HepG2 (cell line): ENCODE data around the gene EIF6. TPM values are rescaled to one million over a fixed set of nuclear protein-coding genes. Genes with fewer than 3 reads are reported as not detected.

Source experiments
- GTF2F1 ChIP-seq: fragments of 150-350 bp; IDR thresholded peaks from 2 replicates; pipeline ENCODE4 v1.6.1; 2014; ENCODE audit warnings: low read length
- GZF1 ChIP-seq: sonication (generic); formaldehyde crosslinking; IDR thresholded peaks from 2 replicates; pipeline ENCODE4 v1.5.1; 2020; ENCODE audit warnings: mild to moderate bottlenecking, missing genetic modification reagents
- HDAC1 ChIP-seq: sonication (generic); formaldehyde crosslinking; IDR thresholded peaks from 2 replicates; pipeline ENCODE4 v1.5.1; 2020; ENCODE audit warnings: mild to moderate bottlenecking, missing genetic modification reagents
- MEF2D ChIP-seq: sonication (generic); formaldehyde crosslinking; IDR thresholded peaks from 2 replicates; pipeline ENCODE4 v1.5.1; 2020; ENCODE audit warnings: mild to moderate bottlenecking, missing genetic modification reagents
- MTA1 ChIP-seq: sonication (generic); formaldehyde crosslinking; IDR thresholded peaks from 2 replicates; pipeline ENCODE4 v1.4.0; 2020; ENCODE audit warnings: missing genetic modification reagents, mild to moderate bottlenecking, borderline replicate concordance
- NCOR1 ChIP-seq: fragments of 200-600 bp; sonication (generic); IDR thresholded peaks from 2 replicates; pipeline ENCODE4 v1.7.0; 2017; ENCODE audit warnings: antibody characterized with exemption, low read length, borderline replicate concordance
- PLRG1 ChIP-seq: fragments of 450-650 bp; conservative IDR thresholded peaks from 2 replicates; pipeline ENCODE4 v1.6.1; 2016
- SOX5 ChIP-seq: IDR thresholded peaks from 2 replicates; pipeline ENCODE4 v1.6.1; 2016; ENCODE audit warnings: borderline replicate concordance
- SP140L ChIP-seq: sonication (generic); formaldehyde crosslinking; IDR thresholded peaks from 2 replicates; pipeline ENCODE4 v1.4.0; 2020; ENCODE audit warnings: missing genetic modification reagents, borderline replicate concordance
- ZMYM2 ChIP-seq: sonication (generic); formaldehyde crosslinking; IDR thresholded peaks from 2 replicates; pipeline ENCODE4 v1.8.0; 2022; ENCODE audit warnings: mild to moderate bottlenecking, missing genetic modification reagents
- ZNF382 ChIP-seq: sonication (generic); formaldehyde crosslinking; IDR thresholded peaks from 2 replicates; pipeline ENCODE4 v1.5.0; 2020; ENCODE audit warnings: missing genetic modification reagents, mild to moderate bottlenecking, borderline replicate concordance
- ZNF639 ChIP-seq: conservative IDR thresholded peaks from 2 replicates; pipeline ENCODE4 v1.6.1; 2018; ENCODE audit warnings: missing genetic modification reagents
- ZNF703 ChIP-seq: sonication (generic); formaldehyde crosslinking; IDR thresholded peaks from 2 replicates; pipeline ENCODE4 v1.5.1; 2020; ENCODE audit warnings: missing genetic modification reagents, mild to moderate bottlenecking, moderate library complexity, borderline replicate concordance
- ZNF724P ChIP-seq: sonication (generic); formaldehyde crosslinking; IDR thresholded peaks from 2 replicates; pipeline ENCODE4 v1.8.0; 2022; ENCODE audit warnings: missing genetic modification reagents, borderline replicate concordance
- ZNF792 ChIP-seq: IDR thresholded peaks from 2 replicates; pipeline ENCODE4 v1.6.1; 2016
- polyA plus RNA-seq, 8 experiments: library from polyadenylated mRNA; depleted of rRNA in 3 of 8; stranded (reverse) in 7 of 8; unstranded in 1 of 8; fragments of >200 nt; fragmentation: Illumina TruSeq in 4 of 8; extraction: Trizol in 4 of 8; gene quantifications; 2 replicates each; pipeline versions ENCODE4 v1.2.1 to v1.2.3, GENCODE V29; 2011 to 2016; ENCODE audit warnings: low read depth in 4 of 8, missing spikeins in 1 of 8, mixed read lengths in 1 of 8; ENCODE audit not compliant: insufficient read depth in 1 of 8
- total RNA-seq, 5 experiments: library from RNA; depleted of rRNA; stranded (reverse); fragments of >200 nt; fragmentation: Illumina TruSeq; extraction: Trizol; gene quantifications; 2 replicates each; pipeline ENCODE4 v1.2.3, GENCODE V29; 2016; ENCODE audit warnings: low read depth in 1 of 5
- TF ChIP-seq, protein P1 (sequence below): sonication (generic); formaldehyde crosslinking; IDR thresholded peaks from 2 replicates; pipeline ENCODE4 v1.5.0; 2020; ENCODE audit warnings: mild to moderate bottlenecking, missing genetic modification reagents
- TF ChIP-seq, protein P2 (sequence below): IDR thresholded peaks from 2 replicates; pipeline ENCODE4 v1.6.1; 2016; ENCODE audit warnings: low read depth
- TF ChIP-seq, protein P3 (sequence below): sonication (generic); formaldehyde crosslinking; IDR thresholded peaks from 2 replicates; pipeline ENCODE4 v1.4.0; 2020; ENCODE audit warnings: mild to moderate bottlenecking, low read depth, missing genetic modification reagents
- TF ChIP-seq, protein P4 (sequence below): sonication (generic); formaldehyde crosslinking; IDR thresholded peaks from 2 replicates; pipeline ENCODE4 v1.9.0; 2021; ENCODE audit warnings: missing genetic modification reagents, borderline replicate concordance

Gene EIF6
- total and polyA plus RNA-seq, 2 of the 13 experiments (the other 11 are each of a cell fraction or from before 2014, with no cell fraction given), result 462 to 466 TPM

DNA sequence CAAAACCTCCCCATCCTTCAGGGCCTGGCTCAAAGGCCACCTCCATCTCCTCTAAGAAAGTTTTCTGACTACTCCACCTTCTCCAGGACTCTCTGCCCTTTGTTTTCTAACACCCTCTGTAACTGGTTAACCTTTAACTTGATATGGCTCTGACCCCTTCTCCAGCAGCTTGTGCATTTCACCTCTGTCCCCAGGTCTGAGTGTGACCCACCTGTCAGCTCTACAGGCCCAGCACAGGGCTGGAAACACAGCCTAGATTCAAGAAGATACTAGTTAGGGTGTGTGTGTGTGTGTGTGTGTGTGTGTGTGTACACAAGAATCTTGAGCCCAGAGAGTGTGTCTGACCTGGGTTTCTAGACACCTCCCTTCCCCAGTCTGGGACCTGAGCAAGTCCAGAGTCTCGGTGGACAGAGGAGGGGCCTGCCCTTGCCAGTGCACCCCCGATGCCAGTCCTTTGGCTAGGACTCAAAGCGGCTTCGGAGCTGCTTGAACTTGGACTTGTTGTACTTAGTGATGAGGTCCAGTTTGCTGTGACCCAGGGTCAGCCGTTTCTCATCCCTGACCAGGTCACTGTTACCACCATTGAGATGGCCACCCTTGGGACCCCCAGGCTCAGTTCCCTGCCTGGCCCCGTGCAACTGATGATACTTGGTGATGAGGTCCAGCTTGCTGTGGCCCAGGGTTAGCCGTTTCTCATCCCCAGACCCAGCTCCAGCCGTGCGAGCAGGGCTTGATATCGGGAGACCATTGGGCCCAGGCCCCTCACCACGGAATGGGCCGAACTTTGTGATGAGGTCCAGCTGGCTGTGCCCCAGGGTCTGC, 1.7 kb upstream of the EIF6 start (continued):
- TF ChIP-seq ZNF382 (CRISPR knock-in tag) (no peak), GZF1 (CRISPR knock-in tag) (peak; percentile 80; the same call in 1 of the 2 replicates), ZNF703 (CRISPR knock-in tag) (no peak), MTA1 (CRISPR knock-in tag) (peak; percentile 42; the same call in 1 of the 2 replicates), MEF2D (CRISPR knock-in tag) (0 out of 2 replicates have a peak, but pooled peaks have one; percentile 44), ZMYM2 (CRISPR knock-in tag) (peak; percentile 66; the same call in 1 of the 2 replicates), PLRG1 (no peak), HDAC1 (CRISPR knock-in tag) (peak; percentile 41; the same call in 1 of the 2 replicates), SP140L (CRISPR knock-in tag) (no peak), ZNF724P (CRISPR knock-in tag) (no peak; the same call in 1 of the 2 replicates), SOX5 (CRISPR knock-in tag) (peak; percentile 63), NCOR1 (peak; percentile 75; the same call in 1 of the 2 replicates), ZNF639 (peak; percentile 36; the same call in 1 of the 2 replicates), ZNF792 (peak; percentile 80; the same call in 1 of the 2 replicates), GTF2F1 (no peak)
- TF ChIP-seq, protein P1, sequence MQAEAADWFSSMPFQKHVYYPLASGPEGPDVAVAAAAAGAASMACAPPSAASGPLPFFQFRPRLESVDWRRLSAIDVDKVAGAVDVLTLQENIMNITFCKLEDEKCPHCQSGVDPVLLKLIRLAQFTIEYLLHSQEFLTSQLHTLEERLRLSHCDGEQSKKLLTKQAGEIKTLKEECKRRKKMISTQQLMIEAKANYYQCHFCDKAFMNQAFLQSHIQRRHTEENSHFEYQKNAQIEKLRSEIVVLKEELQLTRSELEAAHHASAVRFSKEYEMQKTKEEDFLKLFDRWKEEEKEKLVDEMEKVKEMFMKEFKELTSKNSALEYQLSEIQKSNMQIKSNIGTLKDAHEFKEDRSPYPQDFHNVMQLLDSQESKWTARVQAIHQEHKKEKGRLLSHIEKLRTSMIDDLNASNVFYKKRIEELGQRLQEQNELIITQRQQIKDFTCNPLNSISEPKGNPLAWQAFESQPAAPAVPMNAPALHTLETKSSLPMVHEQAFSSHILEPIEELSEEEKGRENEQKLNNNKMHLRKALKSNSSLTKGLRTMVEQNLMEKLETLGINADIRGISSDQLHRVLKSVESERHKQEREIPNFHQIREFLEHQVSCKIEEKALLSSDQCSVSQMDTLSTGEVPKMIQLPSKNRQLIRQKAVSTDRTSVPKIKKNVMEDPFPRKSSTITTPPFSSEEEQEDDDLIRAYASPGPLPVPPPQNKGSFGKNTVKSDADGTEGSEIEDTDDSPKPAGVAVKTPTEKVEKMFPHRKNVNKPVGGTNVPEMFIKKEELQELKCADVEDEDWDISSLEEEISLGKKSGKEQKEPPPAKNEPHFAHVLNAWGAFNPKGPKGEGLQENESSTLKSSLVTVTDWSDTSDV (CRISPR knock-in tag), result peak; percentile 63
- TF ChIP-seq, protein P2, sequence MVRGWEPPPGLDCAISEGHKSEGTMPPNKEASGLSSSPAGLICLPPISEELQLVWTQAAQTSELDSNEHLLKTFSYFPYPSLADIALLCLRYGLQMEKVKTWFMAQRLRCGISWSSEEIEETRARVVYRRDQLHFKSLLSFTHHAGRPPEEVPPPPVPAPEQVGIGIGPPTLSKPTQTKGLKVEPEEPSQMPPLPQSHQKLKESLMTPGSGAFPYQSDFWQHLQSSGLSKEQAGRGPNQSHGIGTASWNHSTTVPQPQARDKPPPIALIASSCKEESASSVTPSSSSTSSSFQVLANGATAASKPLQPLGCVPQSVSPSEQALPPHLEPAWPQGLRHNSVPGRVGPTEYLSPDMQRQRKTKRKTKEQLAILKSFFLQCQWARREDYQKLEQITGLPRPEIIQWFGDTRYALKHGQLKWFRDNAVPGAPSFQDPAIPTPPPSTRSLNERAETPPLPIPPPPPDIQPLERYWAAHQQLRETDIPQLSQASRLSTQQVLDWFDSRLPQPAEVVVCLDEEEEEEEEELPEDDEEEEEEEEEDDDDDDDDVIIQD (CRISPR knock-in tag), result peak; percentile 31; the same call in 1 of the 2 replicates
- TF ChIP-seq, protein P3, sequence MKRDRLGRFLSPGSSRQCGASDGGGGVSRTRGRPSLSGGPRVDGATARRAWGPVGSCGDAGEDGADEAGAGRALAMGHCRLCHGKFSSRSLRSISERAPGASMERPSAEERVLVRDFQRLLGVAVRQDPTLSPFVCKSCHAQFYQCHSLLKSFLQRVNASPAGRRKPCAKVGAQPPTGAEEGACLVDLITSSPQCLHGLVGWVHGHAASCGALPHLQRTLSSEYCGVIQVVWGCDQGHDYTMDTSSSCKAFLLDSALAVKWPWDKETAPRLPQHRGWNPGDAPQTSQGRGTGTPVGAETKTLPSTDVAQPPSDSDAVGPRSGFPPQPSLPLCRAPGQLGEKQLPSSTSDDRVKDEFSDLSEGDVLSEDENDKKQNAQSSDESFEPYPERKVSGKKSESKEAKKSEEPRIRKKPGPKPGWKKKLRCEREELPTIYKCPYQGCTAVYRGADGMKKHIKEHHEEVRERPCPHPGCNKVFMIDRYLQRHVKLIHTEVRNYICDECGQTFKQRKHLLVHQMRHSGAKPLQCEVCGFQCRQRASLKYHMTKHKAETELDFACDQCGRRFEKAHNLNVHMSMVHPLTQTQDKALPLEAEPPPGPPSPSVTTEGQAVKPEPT (CRISPR knock-in tag), result no peak
- TF ChIP-seq, protein P4, sequence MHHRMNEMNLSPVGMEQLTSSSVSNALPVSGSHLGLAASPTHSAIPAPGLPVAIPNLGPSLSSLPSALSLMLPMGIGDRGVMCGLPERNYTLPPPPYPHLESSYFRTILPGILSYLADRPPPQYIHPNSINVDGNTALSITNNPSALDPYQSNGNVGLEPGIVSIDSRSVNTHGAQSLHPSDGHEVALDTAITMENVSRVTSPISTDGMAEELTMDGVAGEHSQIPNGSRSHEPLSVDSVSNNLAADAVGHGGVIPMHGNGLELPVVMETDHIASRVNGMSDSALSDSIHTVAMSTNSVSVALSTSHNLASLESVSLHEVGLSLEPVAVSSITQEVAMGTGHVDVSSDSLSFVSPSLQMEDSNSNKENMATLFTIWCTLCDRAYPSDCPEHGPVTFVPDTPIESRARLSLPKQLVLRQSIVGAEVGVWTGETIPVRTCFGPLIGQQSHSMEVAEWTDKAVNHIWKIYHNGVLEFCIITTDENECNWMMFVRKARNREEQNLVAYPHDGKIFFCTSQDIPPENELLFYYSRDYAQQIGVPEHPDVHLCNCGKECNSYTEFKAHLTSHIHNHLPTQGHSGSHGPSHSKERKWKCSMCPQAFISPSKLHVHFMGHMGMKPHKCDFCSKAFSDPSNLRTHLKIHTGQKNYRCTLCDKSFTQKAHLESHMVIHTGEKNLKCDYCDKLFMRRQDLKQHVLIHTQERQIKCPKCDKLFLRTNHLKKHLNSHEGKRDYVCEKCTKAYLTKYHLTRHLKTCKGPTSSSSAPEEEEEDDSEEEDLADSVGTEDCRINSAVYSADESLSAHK (CRISPR knock-in tag), result no peak
